ENCODE measurements around the gene DALRD3.

Gene DALRD3

GRCh38 chr3:49004352-49005302, 13.8 kb downstream of the DALRD3 start:
- no peak for DNase-seq

- DNase-seq, result no peak
Measured at GRCh38 chr3:49001155-49001554, 17.2 kb downstream of the DALRD3 start.

DNA sequence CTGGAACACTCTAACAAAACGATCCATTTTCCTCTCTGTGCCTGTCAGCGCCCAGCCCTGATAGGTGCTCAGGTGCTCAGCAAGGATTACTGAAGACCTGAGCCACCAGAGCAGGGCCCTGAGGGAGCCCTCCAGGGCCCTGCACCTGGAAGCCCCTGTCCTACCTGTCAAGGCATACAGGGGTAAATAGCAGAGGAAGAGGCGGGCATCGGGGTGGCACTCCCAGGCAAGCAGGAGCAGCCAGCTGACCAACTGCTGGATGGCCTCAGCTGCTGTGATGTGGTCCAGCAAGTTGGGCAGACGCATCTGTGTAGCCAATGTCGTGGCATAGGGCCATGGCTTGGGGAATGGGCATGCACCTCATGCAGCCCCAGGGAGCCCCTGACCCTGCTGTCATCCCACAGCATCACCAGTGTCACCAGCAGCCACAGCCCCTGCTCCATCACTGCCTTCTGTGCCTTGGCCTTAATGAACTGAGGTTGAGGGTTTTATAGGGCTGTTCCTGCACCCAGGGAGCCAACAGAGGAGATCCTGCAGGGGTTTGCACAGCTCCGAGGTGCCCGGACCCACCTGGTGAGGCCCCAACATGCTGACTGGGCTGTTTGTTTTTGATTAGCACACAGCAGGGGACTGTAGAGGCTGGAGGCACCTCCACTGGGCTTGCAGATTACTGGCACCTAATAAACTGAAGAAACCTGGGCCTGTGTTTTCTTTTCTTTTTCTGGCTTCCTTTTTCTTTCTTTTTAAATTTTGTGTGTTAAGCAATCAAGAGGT, 19.1 kb downstream of the DALRD3 start:
- no peak for DNase-seq

DNA sequence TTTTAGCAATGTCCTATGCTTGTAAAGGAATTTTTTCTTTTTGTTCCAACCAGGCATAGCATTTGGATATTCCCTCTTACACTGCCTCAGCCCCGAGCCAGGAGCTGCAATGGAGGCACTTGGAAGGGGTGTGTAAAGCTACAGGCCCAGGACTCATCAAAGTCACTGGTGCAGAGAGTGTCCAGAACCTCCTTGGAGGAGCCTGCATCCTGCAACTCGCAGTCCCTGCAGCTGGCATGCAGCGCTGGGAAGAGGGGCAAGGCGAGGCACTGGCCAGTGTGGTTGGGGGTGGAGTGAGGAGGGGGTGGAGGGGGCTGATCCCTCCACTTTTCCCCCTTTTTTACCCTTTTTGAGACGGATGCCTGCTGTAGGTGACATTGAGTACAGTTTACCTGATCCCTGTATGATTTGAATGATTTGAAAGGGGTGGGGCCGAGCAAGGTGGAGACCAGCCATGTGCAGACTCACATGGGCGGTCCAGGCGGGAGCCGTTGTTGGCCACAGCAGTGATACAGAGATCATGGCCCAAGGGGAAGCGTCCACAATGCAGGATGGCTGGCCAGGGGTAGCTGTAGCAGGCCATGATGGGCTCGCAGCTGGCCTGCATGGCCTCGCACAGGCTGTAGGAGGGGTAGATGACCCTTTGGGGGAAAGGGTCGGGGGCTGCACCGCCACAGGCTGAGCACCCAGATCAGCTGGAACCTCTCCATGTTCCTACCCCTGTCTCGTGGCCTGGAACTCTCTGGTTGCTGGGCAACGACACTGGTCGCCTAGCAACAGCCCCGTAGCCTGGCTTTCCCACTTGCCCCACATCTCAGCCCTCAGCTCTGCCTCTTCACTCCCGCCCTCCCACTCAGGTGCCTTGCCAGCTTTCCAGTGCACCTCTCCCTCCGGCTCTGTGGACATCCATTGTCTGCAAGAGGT, 20.4 kb downstream of the DALRD3 start:
- DNase-seq, result no peak

DNA sequence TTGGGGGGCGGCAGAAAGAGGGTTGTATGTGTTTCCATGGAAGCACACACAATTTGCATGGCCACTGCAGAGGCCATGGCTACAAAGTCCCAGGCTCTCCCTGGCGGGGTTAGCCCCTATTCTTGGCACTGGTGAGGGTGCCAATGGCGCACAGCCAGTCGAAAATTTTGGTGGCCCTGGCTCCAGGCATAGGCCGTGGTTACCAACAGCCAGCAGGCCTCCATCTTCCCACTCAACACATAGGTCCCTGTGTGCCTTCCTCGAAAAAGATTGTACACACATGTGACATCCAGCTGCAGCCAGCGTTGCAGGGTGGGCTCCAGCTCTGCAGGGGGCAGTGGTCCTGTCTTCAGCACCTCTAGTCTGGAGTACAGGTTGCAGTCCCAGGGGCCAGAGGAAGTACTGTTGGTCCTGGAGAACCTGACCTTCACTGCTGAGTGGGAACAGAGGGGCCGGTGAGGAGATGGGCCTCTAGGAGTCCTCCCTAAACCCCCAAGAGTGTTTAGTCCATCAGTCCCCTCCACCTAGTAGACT, 21.2 kb downstream of the DALRD3 start:
- DNase-seq, result no peak

GRCh38 chr3:48996640-48997039, 21.7 kb downstream of the DALRD3 start:
- DNase-seq, result no peak

DNA sequence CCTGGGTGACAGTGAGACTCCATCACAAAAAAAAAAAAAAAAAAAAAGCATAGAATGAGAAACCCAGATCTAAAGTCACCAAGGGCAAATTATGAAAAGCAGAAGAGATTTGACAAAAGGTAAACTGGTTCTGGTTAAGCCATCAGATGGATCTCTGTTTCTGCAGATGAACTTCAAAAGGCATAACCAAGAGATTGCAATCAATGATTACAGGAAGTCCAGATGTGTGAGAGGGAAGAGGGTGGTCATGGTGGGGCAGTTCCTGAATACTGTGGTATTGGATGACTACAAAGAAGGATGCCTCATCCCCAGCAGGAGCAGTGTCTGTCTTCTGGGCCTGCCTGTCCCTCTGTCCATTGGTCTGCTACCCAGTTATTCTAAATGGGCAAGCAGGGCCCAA, 24.5 kb downstream of the DALRD3 start:
- DNase-seq, result no peak

- DNase-seq, result no peak
Measured at GRCh38 chr3:48991851-48992545, 26.4 kb downstream of the DALRD3 start.

GRCh38 chr3:48990636-48991469, 27.5 kb downstream of the DALRD3 start:
- DNase-seq, result no peak

- DNase-seq, result no peak
Measured at GRCh38 chr3:48989796-48990635, 28.4 kb downstream of the DALRD3 start, which contains the start of gene P4HTM. Gene P4HTM (plus strand): TSS chr3:48990241. CDS start chr3:48990257, 16 bp downstream.

DNA sequence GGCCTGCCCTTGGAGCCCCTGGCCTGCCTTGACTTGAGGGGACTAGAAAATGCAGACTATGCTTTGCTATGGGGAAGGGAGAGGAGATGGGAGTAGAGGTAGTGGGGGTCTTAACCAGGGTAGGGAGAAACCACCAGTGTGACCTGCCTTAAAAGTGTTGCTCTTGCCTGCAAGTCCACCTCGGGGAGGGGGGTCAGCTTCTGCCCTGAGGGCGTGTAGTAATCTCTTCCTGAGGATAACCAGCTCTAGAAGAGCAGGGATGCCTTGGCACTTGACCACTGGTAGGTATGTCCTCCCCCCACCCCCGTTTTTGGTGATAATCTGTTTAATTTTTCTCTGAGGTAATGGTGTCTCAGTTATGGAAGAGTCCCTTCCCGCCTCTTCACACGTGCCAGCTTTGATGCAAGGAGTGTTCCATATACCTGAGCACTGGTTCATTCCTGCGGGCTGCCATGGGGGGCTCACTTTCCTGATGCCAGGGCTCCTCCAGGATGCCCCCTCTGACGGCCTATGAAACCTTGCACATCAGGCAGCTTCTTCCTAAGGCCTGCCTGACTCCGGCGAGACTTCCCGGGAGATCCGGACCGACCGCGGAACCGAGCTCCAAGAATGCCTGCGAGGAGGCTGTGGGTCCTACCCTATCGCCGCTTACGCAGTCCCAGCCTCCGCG, 29.1 kb downstream of the DALRD3 start:
- no peak for DNase-seq

- no peak for DNase-seq
Measured at GRCh38 chr3:48985831-48986376, 32.5 kb downstream of the DALRD3 start.

DNA sequence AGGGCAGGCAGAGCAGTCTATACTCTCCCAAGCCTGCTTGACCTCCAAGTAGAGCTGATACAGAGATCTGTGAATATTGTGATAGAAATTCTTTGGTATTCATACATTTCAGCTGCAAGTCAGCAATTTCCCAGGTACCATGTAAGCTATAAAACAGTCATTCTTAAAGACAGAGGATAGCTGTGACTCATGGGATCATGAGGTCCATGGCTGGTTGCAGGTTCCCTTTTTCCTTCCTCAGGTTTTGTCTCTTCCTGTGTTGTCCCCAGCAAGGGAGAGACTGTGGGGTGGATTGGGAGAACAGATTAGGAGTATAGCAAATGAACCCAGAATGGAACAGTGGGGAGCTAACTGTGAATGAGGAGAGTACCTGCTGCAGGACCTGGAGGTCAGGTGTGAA, 33.7 kb downstream of the DALRD3 start:
- no peak for DNase-seq

GRCh38 chr3:48983096-48983495, 35.3 kb downstream of the DALRD3 start:
- no peak for DNase-seq

- no peak for DNase-seq
Measured at GRCh38 chr3:48982686-48983085, 35.7 kb downstream of the DALRD3 start.

DNA sequence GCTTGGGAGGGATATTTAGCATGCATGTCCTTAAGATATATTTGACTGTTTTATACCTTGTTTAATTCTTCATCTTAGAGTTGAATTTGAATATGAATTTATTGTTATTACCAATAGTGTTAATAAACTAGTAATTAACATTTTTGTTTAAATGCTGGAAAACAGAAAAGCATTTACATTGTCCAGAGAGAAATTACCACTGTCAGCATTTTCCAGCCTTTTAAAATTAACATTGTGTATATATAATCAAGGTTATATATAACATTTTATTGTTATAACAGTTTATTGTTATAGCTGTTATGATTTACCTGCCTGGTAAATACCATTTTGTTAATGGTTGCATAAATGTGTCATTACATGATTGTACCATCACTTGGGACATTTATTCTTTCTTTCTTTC, 36.4 kb downstream of the DALRD3 start:
- no peak for DNase-seq

DNA sequence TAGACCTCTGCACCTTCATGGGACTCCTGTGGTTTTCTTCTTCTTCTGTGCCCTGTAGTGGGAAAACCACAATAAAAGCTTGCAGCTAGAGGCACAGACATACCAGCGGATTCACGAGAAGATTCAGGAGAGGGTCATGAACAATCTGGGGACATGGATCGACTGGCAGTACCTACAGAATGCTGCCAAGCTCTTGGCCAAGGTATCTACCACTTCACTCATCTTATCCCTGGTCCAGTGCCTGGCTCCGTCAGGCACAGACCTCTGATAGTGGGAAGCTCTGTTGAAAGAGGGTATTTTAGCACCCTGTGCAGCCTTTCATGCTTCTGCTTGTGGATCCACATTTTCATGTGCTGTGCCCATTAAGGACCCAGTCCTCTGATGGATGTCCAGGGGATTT, 38.1 kb downstream of the DALRD3 start:
- DNase-seq, result no peak

GRCh38 chr3:48979451-48979850, 38.9 kb downstream of the DALRD3 start:
- DNase-seq, result no peak
